Measurements from ENCODE around the gene CLTB. TPM values are rescaled to one million over a fixed set of nuclear protein-coding genes. Genes with fewer than 3 reads are reported as not detected.

The CLTB gene
- 35.2 TPM for total RNA-seq (ENCODE audit: unreplicated experiment)
- long read RNA-seq, transcript CLTB-202 (5 exons, 1,161 nt), result major isoform, 50 of 55 reads
- long read RNA-seq, partial matches to known transcripts, result 2 of 55 reads
- long read RNA-seq, other reads (novel, unspliced or antisense), result 1 of 55 reads

- Mint-ChIP-seq H3K36me3 (ENCODE audit: low read depth, unreplicated experiment) (peaks cover 5% of the 10 kb centered on the region), H3K27me3 (ENCODE audit: unreplicated experiment) (peaks cover 11% of the 10 kb centered on the region), H3K4me1 (ENCODE audit: unreplicated experiment) (peaks cover 4% of the 10 kb centered on the region), H3K9me3 (ENCODE audit: unreplicated experiment) (no peaks in the 10 kb centered on the region), H3K27ac (ENCODE audit: unreplicated experiment) (no peak within 1 kb of the TSS), H3K4me3 (ENCODE audit: unreplicated experiment) (peak within 1 kb of the TSS; percentile 86)
- TF ChIP-seq CTCF (IDR thresholded peaks at IDR 0.05; ENCODE audit: unreplicated experiment), result peak; percentile 59
- peak; percentile 95 for DNase-seq (ENCODE audit: low spot score)
Measured at GRCh38 chr5:176415952-176416924, at the start of gene CLTB. TSS of gene CLTB (minus strand) at chr5:176416539. CDS start at chr5:176416363, 176 bp downstream.

GRCh38 chr5:176463113-176463764 lies 46.9 kb upstream of the CLTB start:
- no peak overlapping the region for H3K27ac Mint-ChIP-seq (ENCODE audit: unreplicated experiment)
- H3K27me3 Mint-ChIP-seq (ENCODE audit: unreplicated experiment), result no peaks in the 10 kb centered on the region
- no peaks in the 10 kb centered on the region for H3K36me3 Mint-ChIP-seq (ENCODE audit: low read depth, unreplicated experiment)
- no peak overlapping the region for H3K4me3 Mint-ChIP-seq (ENCODE audit: unreplicated experiment)
- DNase-seq (ENCODE audit: low spot score), result no peak
- no peak for TF ChIP-seq CTCF (IDR thresholded peaks at IDR 0.05; ENCODE audit: unreplicated experiment)
- no peaks in the 10 kb centered on the region for H3K9me3 Mint-ChIP-seq (ENCODE audit: unreplicated experiment)
- no peaks in the 10 kb centered on the region for H3K4me1 Mint-ChIP-seq (ENCODE audit: unreplicated experiment)

GRCh38 chr5:176461349-176461748 lies 45.0 kb upstream of the CLTB start:
- H3K27me3 Mint-ChIP-seq (ENCODE audit: unreplicated experiment), result no peaks in the 10 kb centered on the region
- H3K9me3 Mint-ChIP-seq (ENCODE audit: unreplicated experiment), result no peaks in the 10 kb centered on the region
- H3K4me3 Mint-ChIP-seq (ENCODE audit: unreplicated experiment), result no peak overlapping the region
- DNase-seq (ENCODE audit: low spot score), result no peak
- TF ChIP-seq CTCF (IDR thresholded peaks at IDR 0.05; ENCODE audit: unreplicated experiment), result no peak
- H3K27ac Mint-ChIP-seq (ENCODE audit: unreplicated experiment), result no peak overlapping the region
- H3K4me1 Mint-ChIP-seq (ENCODE audit: unreplicated experiment), result no peaks in the 10 kb centered on the region
- H3K36me3 Mint-ChIP-seq (ENCODE audit: low read depth, unreplicated experiment), result no peaks in the 10 kb centered on the region

GRCh38 chr5:176458904-176459561 lies 42.7 kb upstream of the CLTB start:
- no peaks in the 10 kb centered on the region for H3K9me3 Mint-ChIP-seq (ENCODE audit: unreplicated experiment)
- DNase-seq (ENCODE audit: low spot score), result no peak
- TF ChIP-seq CTCF (IDR thresholded peaks at IDR 0.05; ENCODE audit: unreplicated experiment), result no peak
- H3K36me3 Mint-ChIP-seq (ENCODE audit: low read depth, unreplicated experiment), result peaks cover 3% of the 10 kb centered on the region
- H3K27me3 Mint-ChIP-seq (ENCODE audit: unreplicated experiment), result peaks cover 2% of the 10 kb centered on the region
- H3K4me1 Mint-ChIP-seq (ENCODE audit: unreplicated experiment), result no peaks in the 10 kb centered on the region
- no peak overlapping the region for H3K27ac Mint-ChIP-seq (ENCODE audit: unreplicated experiment)
- H3K4me3 Mint-ChIP-seq (ENCODE audit: unreplicated experiment), result no peak overlapping the region
